Measurements from ENCODE around the gene RAMP3. TPM values are rescaled to one million over a fixed set of nuclear protein-coding genes. Genes with fewer than 3 reads are reported as not detected.

Gene RAMP3
- polyA plus RNA-seq, 2 of the 4 experiments (the other 2 are of a cell fraction) = not detected

DNA sequence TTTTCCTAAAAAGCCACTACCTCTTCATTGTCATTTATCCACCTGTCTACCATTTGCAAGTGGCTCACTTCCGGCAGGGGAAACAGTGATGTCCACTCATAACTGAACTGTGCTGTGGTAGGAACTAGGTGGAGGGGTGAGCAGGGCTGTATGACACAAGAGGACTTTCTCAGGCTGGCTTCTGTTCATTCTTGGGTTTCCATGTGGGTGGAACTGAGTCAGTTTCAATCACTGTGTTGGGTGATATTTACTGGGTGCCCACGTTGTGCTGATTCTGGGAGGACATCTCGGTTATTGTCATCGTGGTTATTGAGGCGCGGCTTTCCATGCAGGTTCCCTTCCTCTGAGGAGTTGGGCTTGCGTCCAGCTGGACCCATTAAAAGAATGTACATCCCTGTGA, 38.8 kb downstream of the RAMP3 start (continued):
- TF ChIP-seq, protein P1, sequence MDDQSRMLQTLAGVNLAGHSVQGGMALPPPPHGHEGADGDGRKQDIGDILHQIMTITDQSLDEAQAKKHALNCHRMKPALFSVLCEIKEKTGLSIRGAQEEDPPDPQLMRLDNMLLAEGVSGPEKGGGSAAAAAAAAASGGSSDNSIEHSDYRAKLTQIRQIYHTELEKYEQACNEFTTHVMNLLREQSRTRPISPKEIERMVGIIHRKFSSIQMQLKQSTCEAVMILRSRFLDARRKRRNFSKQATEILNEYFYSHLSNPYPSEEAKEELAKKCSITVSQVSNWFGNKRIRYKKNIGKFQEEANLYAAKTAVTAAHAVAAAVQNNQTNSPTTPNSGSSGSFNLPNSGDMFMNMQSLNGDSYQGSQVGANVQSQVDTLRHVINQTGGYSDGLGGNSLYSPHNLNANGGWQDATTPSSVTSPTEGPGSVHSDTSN (IDR thresholded peaks at IDR 0.05) = no peak
- no peak for TF ChIP-seq HDAC2 (IDR thresholded peaks at IDR 0.05)
- TF ChIP-seq MYC (IDR thresholded peaks at IDR 0.05; ENCODE audit: borderline replicate concordance, low read length) = no peak
- TF ChIP-seq ESRRA (IDR thresholded peaks at IDR 0.05; ENCODE audit: borderline replicate concordance, low read length) = no peak
- TF ChIP-seq JUN (IDR thresholded peaks at IDR 0.05) = no peak

DNA sequence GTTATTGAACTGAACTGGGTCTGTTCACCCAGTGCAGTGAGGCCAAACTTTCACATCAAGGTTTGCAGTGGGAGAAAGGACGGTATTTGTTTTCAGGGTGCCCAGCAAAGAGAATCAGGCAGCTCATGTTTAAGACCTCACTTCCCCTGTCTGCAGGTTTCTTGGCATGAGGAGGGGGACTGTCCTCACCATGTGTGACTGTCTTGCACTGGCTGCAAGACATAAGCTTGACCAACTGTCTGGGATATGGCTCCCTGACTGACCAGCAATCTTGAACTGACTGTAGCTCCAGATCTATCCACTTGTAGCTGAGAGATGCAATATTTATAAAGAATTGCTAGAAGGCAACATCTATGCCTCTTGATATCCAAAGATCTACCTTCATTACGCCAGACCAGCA, 39.9 kb downstream of the RAMP3 start:
- no peak for TF ChIP-seq HEYL (CRISPR knock-in tag; IDR thresholded peaks at IDR 0.05)
- no peak for TF ChIP-seq CBX2 (IDR thresholded peaks at IDR 0.05; ENCODE audit: borderline replicate concordance, low read depth)
- TF ChIP-seq EP300 (IDR thresholded peaks at IDR 0.05) = no peak
- no peak for TF ChIP-seq SMC3 (IDR thresholded peaks at IDR 0.05)
- no peak for TF ChIP-seq EHF (CRISPR knock-in tag; IDR thresholded peaks at IDR 0.05)
- TF ChIP-seq MAZ (IDR thresholded peaks at IDR 0.05; ENCODE audit: borderline replicate concordance, low read depth, low read length) = no peak
- TF ChIP-seq PHF8 (IDR thresholded peaks at IDR 0.05; ENCODE audit: borderline replicate concordance, low read depth) = no peak
- TF ChIP-seq RCOR1 (IDR thresholded peaks at IDR 0.05; ENCODE audit: low read depth, low read length) = no peak
- TF ChIP-seq POLR2A (IDR thresholded peaks at IDR 0.05; ENCODE audit: low read length) = no peak
- TF ChIP-seq ZSCAN20 (CRISPR knock-in tag; IDR thresholded peaks at IDR 0.05) = no peak
- POLR2A ChIA-PET = no interaction called here
- H3K9me3 ChIP-seq = no peaks in the 10 kb centered on the region
- ATAC-seq = no peak
- 13% methylated on average over 2 of the region's 2 CpGs for WGBS (ENCODE audit: missing lambda C conversion rate)
- DNase-seq (ENCODE audit: low read depth in 1 of 2, low spot score in 1 of 2) = no peak
- no peak overlapping the region for H3K27ac ChIP-seq
- H3K4me3 ChIP-seq = no peak overlapping the region
- no peak for FAIRE-seq
- H3K4me1 ChIP-seq = no peaks in the 10 kb centered on the region
- CTCF ChIA-PET = interaction anchor here (0.5 to 2.9 kb wide), 2 partner anchors 63 to 539 kb away, joined by 4 to 7 read pairs; no protein-coding TSS in a partner anchor
- no peak overlapping the region for H3K4me2 ChIP-seq

DNA sequence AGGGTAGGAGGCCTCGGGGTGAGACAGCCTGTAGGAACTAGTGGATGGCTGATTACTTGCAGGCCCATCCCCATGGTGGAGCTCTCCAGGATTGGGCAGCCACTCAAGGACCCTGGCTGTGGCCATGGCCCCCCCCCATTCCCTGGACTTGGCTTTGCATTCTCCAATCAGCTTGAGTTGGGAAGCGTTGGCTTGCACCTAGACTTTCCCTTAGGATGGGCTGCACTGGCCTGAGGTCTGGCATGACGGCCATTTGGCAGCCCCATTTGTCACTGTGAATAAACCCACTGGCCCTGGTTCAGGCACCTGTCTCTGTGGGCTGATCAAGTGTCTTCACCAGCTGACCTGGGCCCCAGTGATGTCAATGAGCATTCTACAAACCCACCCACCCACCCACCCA, 41.4 kb downstream of the RAMP3 start:
- no peaks in the 10 kb centered on the region for H3K9me3 ChIP-seq
- DNase-seq (ENCODE audit: low read depth in 1 of 2, low spot score in 1 of 2) = no peak
- FAIRE-seq = no peak
- no peak overlapping the region for H3K27ac ChIP-seq
- peaks cover 2% of the 10 kb centered on the region; the same call in 1 of the 3 replicates for H3K4me1 ChIP-seq
- ChIA-PET POLR2A (no interaction called here), CTCF (interaction anchor here (0.6 to 2.9 kb wide), 2 partner anchors 61 to 1349 kb away, joined by 3 to 7 read pairs; no protein-coding TSS in a partner anchor)
- no peak overlapping the region for H3K4me3 ChIP-seq
- no peak for ATAC-seq
- no peak overlapping the region for H3K4me2 ChIP-seq
- no peak for TF ChIP-seq JUNB (IDR thresholded peaks at IDR 0.05)
- WGBS (ENCODE audit: missing lambda C conversion rate) = 38% methylated on average over 3 of the region's 3 CpGs

DNA sequence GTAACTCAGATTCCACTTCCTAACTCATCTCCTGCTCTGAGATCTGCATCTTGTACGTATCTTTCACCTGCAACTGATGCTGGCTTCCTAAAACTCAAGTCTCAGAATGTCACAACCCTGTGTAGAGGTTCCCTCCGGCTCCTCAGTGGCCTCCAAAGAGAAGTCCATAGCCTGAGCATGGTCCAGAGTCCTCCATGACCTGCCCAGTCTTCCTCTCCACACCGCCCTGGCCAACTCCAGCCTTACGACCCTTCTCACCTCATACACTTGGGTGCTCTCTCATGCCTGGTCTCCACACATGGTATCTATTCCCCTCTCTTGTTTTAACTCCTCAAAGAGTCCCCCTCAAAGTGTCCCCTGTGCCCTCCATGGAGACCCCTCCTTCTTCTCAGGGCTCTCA, 41.9 kb downstream of the RAMP3 start:
- no peak for TF ChIP-seq EP300 (IDR thresholded peaks at IDR 0.05)
- TF ChIP-seq ZC3H11A (IDR thresholded peaks at IDR 0.05) = no peak
- TF ChIP-seq EHF (CRISPR knock-in tag; IDR thresholded peaks at IDR 0.05) = no peak
- no peak for TF ChIP-seq RNF2 (IDR thresholded peaks at IDR 0.05; ENCODE audit: borderline replicate concordance, low read depth)
- TF ChIP-seq HOXB5 (CRISPR knock-in tag; IDR thresholded peaks at IDR 0.05) = no peak
- no peak for TF ChIP-seq RARB (CRISPR knock-in tag; IDR thresholded peaks at IDR 0.05)
- no peak overlapping the region for H3K4me2 ChIP-seq
- 32% methylated on average over 4 of the region's 4 CpGs for WGBS (ENCODE audit: missing lambda C conversion rate)
- H3K9me3 ChIP-seq = no peaks in the 10 kb centered on the region
- peaks cover 5% of the 10 kb centered on the region; the same call in 1 of the 3 replicates for H3K4me1 ChIP-seq
- no peak overlapping the region for H3K4me3 ChIP-seq
- ATAC-seq (no peak), DNase-seq (ENCODE audit: low read depth in 1 of 2, low spot score in 1 of 2) (no peak), FAIRE-seq (no peak)
- ChIA-PET CTCF (interaction anchor here (1.5 to 2.9 kb wide), 2 partner anchors 16 to 61 kb away, joined by 3 to 7 read pairs; no protein-coding TSS in a partner anchor), POLR2A (no interaction called here)
- no peak overlapping the region for H3K27ac ChIP-seq

DNA sequence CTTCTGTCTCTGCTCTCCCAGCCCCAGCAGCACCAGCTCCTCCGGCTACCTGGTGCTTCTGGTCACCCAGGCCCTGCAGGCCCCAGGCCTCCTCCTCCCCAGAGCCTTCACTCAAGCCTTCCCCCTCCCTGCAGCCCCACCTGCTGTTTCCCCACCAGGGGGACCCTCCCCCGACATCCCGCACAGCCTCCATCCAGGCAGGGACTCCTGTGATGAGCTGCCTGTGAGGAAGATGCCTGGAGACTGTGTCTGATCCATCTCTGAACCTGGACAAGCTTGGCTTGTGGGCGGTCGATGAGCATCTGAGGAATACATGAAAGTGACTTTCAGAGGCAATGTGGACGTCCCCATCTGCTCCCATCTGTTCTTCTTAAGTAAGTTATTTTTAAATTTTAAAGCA, 45.0 kb downstream of the RAMP3 start:
- ChIA-PET CTCF (interaction anchor here (0.9 kb wide), 1 partner anchor 57 kb away, joined by 3 read pairs; no protein-coding TSS in a partner anchor), POLR2A (no interaction called here)
- H3K4me1 ChIP-seq = peaks cover 5% of the 10 kb centered on the region; the same call in 1 of the 3 replicates
- no peak overlapping the region for H3K4me3 ChIP-seq
- FAIRE-seq (no peak), ATAC-seq (no peak), DNase-seq (ENCODE audit: low read depth in 1 of 2, low spot score in 1 of 2) (no peak)
- H3K27ac ChIP-seq = no peak overlapping the region
- 72% methylated on average over 4 of the region's 6 CpGs for WGBS (ENCODE audit: missing lambda C conversion rate)
- TF ChIP-seq CHD2 (IDR thresholded peaks at IDR 0.05; ENCODE audit: low read length, partially characterized antibody) (no peak), RCOR1 (IDR thresholded peaks at IDR 0.05; ENCODE audit: low read depth, low read length) (no peak), TFCP2L1 (CRISPR knock-in tag; IDR thresholded peaks at IDR 0.05) (no peak), EP300 (IDR thresholded peaks at IDR 0.05) (no peak), CBX2 (IDR thresholded peaks at IDR 0.05; ENCODE audit: borderline replicate concordance, low read depth) (no peak), RNF2 (IDR thresholded peaks at IDR 0.05; ENCODE audit: borderline replicate concordance, low read depth) (no peak), HOXB5 (CRISPR knock-in tag; IDR thresholded peaks at IDR 0.05) (no peak), SREBF2 (IDR thresholded peaks at IDR 0.05) (no peak)
- TF ChIP-seq, protein P2, sequence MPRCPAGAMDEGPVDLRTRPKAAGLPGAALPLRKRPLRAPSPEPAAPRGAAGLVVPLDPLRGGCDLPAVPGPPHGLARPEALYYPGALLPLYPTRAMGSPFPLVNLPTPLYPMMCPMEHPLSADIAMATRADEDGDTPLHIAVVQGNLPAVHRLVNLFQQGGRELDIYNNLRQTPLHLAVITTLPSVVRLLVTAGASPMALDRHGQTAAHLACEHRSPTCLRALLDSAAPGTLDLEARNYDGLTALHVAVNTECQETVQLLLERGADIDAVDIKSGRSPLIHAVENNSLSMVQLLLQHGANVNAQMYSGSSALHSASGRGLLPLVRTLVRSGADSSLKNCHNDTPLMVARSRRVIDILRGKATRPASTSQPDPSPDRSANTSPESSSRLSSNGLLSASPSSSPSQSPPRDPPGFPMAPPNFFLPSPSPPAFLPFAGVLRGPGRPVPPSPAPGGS (IDR thresholded peaks at IDR 0.05) = no peak
- no peaks in the 10 kb centered on the region for H3K9me3 ChIP-seq
- H3K4me2 ChIP-seq = no peak overlapping the region

Data from A549 (cell line).